RWPE1 (cell line): ENCODE data around the gene CLN5.

Source experiments
- CTCF ChIA-PET: fragments of 350-600 bp; sonication (Branson Sonifier 250); formaldehyde crosslinking; extraction: SDS; loops from one replicate; lab custom pipeline; 2021; lab: Yijun Ruan, JAX
- POLR2A ChIA-PET: fragments of 400-600 bp; formaldehyde crosslinking; extraction: SDS; loops from one replicate; lab custom pipeline; 2020; ENCODE audit warnings: antibody characterized with exemption; ENCODE audit not compliant: low non-redundant PET; lab: Yijun Ruan, JAX
- DNase-seq: peaks from one replicate; pipeline ENCODE4 v3.0.0; 2012; ENCODE audit warnings: low spot score
- H3K27ac ChIP-seq: fragments of 450-650 bp; 2 replicates; pipeline ENCODE4 v1.5.1; 2017
- TF ChIP-seq, protein P1 (sequence below): fragments of 450-650 bp; conservative IDR thresholded peaks from 2 replicates; pipeline ENCODE4 v1.5.1; 2017; ENCODE audit warnings: low read depth, mild to moderate bottlenecking

The CLN5 gene

DNA sequence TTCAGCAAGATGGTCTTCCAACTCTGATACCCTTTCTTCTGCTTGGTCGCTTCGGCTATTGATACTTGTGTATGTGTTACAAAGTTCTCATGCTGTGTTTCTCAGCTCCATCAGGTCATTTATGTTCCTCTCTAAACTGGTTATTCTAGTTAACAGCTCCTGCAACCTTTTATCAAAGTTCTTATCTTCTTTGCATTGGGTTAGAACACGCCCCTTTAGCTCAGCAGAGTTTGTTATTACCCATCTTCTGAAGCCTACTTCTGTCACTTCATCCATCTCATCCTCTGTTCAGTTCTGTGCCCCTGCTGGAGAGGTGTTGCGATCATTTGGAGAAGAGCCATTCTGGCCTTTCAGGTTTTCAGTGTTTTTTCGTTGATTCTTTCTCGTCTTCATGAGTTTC lies 24.9 kb upstream of the CLN5 start:
- DNase-seq = no peak
- ChIA-PET POLR2A (no interaction called here), CTCF (no interaction called here)
- no peak overlapping the region for H3K27ac ChIP-seq
- TF ChIP-seq, protein P1, sequence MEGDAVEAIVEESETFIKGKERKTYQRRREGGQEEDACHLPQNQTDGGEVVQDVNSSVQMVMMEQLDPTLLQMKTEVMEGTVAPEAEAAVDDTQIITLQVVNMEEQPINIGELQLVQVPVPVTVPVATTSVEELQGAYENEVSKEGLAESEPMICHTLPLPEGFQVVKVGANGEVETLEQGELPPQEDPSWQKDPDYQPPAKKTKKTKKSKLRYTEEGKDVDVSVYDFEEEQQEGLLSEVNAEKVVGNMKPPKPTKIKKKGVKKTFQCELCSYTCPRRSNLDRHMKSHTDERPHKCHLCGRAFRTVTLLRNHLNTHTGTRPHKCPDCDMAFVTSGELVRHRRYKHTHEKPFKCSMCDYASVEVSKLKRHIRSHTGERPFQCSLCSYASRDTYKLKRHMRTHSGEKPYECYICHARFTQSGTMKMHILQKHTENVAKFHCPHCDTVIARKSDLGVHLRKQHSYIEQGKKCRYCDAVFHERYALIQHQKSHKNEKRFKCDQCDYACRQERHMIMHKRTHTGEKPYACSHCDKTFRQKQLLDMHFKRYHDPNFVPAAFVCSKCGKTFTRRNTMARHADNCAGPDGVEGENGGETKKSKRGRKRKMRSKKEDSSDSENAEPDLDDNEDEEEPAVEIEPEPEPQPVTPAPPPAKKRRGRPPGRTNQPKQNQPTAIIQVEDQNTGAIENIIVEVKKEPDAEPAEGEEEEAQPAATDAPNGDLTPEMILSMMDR = no peak

DNA sequence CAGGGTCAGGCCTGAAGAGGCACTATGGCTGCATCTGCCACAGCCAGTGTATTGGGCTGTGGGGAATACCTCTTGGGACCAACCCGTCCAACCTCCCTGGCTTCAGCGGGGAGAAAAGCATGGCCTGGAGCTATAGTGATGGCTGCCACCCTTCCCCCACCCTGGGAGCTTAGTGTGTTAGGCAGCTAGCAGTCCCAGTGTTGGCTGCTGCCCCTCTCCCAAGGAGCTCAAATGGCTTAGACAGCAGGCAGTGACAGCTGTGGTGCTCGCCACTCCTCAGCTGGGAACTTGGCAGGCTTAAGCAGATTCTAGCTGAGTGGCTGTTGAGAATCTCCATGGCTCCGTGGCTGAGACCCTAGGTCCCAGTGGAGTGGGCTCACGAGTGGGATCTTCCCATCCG lies 23.8 kb upstream of the CLN5 start:
- no peak for DNase-seq
- POLR2A ChIA-PET = no interaction called here
- CTCF ChIA-PET = no interaction called here
- H3K27ac ChIP-seq = no peak overlapping the region
- TF ChIP-seq, protein P1 = no peak

DNA sequence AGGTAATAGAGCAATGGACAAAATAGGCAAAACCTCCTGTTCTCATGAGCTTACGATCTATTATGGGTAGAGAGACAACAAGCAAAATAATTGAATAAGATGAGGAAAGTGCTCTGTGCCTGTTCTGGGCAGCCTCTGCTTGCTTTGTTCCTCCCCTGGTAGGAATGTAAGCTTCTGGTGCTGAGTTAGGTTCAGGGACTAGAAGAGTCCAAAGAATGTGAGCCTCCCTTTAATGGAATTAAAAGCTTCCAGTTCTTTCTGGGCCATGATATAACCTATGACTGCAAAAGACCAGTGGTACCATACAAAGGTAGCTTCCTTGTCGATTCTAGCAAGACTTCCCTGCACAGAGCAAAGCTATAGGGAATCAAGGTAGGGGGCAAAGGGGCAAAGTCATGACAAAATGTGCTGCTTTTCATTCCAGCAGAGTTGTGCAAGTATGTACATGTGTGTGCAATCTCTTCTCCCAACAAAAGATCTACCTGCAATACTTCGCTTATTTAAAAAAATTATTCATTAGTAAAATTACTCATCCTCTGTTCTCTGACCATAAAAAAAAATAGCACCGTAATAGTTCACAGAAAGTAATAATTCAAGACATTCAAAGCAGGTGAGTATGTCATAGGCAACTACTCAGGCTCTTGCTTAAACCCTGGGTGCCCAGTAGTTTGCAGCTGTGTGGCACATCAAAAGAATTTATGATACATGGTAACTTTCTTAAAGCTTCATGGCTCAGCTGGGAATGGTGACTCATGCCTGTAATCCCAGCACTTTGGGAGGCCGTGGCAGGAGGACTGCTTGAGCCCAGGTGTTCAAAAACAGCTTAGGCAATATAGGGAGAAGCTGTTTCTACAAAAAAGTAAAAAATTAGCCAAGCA lies 22.2 kb upstream of the CLN5 start:
- DNase-seq = peak; percentile 46
- ChIA-PET CTCF (interaction anchor here (1.7 to 1.8 kb wide), 2 partner anchors 10 to 66 kb away, joined by 5 to 8 read pairs; no protein-coding TSS in a partner anchor), POLR2A (interaction anchor here (0.6 to 0.7 kb wide), 2 partner anchors 96 to 1265 kb away, joined by 5 to 6 read pairs; no protein-coding TSS in a partner anchor)
- H3K27ac ChIP-seq = peak overlapping the region; percentile 22; the same call in 1 of the 2 replicates
- TF ChIP-seq, protein P1 = no peak

DNA sequence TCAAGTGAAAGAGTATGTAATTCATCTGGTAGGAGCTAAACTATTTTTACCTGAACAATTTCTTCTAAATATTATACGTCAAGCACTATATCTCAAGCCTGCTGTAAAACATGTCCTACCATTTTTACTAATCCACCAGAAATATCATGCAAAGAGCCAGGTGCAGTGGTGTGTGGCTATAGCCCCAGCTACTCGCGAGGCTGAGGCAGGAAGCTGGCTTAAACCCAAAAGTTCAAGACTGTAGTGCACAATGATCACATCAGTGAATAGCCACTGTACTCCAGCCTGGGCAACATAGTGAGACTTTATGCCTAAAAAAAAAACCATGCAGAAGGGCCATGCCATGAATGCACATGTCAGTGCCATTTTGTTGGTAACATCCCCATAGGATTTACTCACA lies 20.7 kb upstream of the CLN5 start:
- ChIA-PET POLR2A (no interaction called here), CTCF (interaction anchor here (1.6 kb wide), 1 partner anchor 9 kb away, joined by 3 read pairs; no protein-coding TSS in a partner anchor)
- TF ChIP-seq, protein P1 = no peak
- DNase-seq = no peak
- no peak overlapping the region for H3K27ac ChIP-seq

DNA sequence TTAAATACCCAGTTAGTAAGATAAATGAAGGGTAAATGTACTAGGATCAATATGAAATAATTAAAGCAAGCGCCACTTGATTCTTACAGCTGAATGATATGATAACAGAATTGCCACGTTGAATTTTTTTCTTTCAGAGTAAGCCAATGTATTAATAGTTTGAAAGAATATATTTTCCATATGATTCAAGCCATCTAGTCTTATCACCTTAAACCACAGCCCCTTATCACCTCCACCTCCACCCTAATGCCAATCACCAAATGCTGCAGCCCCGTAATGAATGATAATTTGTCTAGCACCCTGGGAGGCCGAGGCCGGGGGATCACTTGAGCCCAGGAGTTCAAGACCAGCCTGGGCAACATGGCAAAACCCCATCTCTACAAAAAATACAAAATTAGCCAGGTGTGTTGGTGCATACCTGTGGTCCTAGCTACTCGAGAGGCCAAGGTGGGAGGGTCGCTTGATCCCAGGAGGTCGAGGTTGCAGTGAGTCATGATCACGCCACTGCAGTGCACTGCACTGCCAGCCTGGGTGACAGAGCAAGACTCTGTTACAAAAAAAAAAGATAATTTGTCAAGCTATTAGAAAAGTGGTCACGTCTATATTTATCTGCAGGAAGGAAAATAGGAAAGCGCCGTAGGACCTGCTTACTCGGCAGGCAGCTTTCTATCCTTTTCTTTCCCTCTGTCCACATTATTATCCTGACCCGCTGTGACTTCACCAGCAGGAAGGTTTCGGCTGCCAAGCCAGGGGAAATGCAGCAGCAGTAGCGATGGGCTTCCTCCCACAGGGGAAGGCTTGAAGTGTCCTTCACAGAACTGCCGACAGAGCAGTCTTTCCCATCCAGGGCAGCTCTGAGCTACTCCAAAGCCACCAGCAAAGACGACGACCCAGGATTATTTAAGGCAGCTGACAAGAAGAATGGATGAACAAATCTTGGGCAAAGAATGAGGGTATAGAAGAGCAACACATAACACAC lies 19.7 kb upstream of the CLN5 start:
- POLR2A ChIA-PET = no interaction called here
- CTCF ChIA-PET = interaction anchor here (0.7 to 1.6 kb wide), 2 partner anchors 8 to 42 kb away, joined by 3 read pairs; no protein-coding TSS in a partner anchor

More for the DNA sequence above, 19.7 kb upstream of the CLN5 start:
- DNase-seq = no peak
- no peak overlapping the region for H3K27ac ChIP-seq
- TF ChIP-seq, protein P1 = no peak
